Inferior parietal cortex (tissue), 1 donor: Measurements from ENCODE around the gene SLC35D2.
A peak's percentile ranks its signal among the peaks of the same experiment; 100 is the strongest.
"Not testable (repeated sequence)": the region's sequence is repeated elsewhere in the genome, so short reads cannot be mapped to it uniquely, and the experiment has no call there.

Experiments
- DNase-seq: peaks from one replicate; pipeline ENCODE4 v3.0.0-alpha.2; 2016; ENCODE audit errors: extremely low spot score

The SLC35D2 gene

DNA sequence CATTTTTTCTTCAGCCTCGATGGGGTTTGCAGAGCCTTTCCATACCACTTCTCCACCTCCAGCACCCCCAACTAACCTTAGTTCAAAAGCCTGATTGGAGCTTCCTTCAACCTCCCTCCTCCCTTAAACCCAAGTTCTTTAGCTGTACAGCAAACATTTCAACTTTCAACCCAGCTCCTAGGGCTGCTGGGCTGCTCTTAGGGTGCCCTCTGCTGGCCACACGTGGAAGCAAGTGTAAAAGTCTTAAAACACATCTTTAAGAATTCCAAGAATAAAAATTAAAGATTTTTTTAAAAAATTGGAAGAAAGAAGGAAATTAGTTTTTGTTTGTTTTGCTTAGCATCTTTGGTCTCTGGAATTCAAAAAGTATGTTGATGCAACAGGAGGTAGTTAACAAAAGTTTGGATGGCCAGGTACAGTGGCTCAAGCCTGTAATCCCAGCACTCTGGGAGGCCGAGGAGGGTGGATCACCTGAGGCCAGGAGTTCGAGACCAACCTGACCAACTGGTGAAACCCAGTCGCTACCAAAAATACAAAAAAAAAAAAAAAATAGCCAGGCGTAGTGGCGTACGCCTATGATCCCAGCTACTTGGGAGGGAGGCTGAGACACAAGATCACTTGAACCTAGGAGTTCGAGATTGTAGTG, 66.1 kb downstream of the SLC35D2 start:
- DNase-seq = peak; percentile 84

DNA sequence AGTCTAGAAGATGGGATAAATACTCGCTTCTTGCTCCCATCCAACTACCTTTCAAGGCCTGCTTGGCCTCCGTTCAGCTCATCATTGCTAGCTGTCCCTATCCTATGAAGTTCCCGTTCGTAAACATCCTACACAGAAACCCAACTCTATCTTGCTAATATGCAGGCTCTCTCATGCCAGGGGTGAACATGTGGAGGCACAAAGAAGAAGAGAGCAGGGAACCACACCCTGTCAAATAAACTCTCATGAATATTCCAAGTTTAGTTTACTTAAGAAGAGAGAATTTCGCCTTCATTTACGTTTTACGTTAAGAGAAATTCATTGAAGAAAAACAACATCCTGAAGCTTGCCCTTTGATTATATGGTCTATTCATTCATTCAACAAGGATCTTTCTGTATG, 73.7 kb downstream of the SLC35D2 start:
- no peak for DNase-seq

DNA sequence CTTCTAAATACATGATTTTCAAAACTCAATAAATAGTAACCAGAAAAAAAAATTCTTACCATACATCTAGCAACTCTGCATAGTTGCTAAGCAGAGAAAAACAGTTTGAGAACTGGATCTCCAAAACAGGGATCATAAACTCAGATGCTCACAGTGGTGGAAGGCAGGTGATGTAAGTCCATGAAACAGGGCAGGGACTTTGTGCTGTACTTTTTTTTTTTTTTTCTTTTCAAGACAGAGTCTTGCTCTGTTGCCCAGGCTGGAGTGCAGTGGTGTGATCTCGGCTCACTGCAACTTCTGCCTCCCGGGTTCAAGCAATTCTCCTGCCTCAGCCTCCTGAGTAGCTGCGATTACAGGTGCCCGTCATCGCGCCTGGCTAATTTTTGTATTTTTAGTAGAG, 76.6 kb downstream of the SLC35D2 start:
- DNase-seq = not testable (repeated sequence)

DNA sequence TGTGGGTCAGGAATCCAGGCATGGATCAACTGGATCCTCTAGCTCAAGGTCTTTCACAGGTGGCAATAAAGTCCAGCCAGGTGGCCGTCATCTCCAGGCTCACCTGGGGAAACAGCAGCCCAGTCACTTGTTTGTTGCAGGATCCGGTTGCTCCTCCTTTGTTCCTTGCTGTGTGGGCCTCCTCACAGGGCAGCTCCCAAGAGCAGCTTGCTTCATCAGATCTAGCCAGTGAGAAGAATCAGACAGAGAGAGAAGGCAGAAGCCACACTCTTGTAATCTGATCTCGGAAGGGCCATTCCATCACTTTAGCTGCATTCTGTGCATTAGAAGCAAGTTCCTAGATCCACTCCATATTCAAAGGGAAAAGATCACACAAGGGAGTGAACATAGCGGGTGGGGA, 78.3 kb downstream of the SLC35D2 start:
- no peak for DNase-seq

DNA sequence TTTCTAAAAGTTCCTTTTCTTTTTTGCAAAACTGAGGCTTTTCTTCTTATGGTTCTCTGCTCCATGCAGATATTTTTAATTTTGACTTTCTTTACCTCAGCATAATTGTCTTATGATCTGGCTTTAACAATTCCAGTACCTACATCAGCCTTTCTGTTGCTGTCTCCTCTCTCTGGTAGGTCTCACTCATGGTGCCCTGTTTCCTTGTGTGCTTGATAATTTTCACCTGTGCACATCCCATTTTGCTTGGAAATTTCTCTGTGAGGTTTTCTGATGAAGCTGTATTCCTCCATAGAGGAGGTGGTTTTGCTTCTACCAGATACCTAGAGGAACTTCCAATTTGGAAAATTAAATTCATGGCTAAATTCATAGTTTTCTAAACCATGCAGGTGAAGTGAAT, 79.3 kb downstream of the SLC35D2 start:
- DNase-seq = no peak

DNA sequence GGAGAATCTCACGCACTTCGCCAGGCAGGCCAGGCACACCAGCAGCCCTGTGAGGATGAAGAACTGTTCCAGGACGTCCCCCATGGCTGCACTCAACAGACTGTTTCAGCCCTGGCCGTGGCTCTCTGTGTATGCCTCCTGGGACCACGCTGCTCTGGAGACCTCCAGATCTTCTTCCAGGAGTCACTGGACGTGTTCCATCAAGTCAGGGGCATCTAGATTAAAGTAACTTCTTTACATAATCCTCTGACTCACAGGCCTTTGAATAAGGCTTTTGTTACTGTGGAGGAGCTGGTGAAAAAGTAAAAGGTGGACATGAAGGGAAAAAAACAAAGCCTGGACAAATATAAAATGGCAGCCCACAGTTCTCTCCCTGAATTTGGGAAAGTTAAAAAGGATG, 81.5 kb downstream of the SLC35D2 start, which contains the start of gene HSD17B3:
TSS of gene HSD17B3 (minus strand) at position 156 of the 400 bp plus-strand sequence. CDS start at position 84, 72 bp downstream.
- no peak for DNase-seq

DNA sequence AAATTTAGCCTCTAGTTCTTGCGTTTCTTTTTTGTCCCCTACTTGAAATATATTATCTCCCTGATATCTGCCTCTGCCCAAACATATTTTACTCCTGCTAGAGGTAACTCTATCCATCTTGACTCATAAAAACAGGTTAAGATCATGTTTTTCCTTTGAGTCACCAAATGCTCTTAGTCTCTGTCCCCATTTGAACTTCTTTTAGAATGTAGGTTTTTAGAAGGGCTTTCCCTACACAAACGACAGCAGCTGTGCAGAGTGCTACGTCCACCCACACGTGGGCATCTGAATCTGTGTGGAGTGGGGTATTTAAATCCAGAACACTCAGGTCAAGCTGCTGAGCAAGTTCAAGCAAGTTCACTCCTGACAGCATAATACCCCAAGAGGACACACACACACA, 83.7 kb downstream of the SLC35D2 start:
- no peak for DNase-seq

DNA sequence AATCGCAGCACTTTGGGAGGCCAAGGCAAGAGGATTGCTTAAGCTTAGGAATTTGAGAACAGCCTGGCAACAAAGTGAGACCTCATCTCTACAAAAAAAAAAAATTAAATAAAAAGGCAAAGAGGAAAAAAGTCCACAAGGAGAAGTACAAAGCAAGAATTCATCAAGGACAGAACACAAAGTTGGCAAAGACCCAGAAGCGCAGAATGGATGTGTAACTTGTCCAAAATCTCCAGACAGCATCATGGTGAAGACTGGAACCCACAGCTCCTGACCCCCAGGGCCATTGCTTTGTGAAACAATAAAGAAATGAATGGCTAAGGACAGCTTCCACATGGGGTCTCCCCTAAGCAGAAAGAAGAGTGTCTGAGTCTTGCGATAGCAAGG, 89.4 kb downstream of the SLC35D2 start:
- DNase-seq = no peak

DNA sequence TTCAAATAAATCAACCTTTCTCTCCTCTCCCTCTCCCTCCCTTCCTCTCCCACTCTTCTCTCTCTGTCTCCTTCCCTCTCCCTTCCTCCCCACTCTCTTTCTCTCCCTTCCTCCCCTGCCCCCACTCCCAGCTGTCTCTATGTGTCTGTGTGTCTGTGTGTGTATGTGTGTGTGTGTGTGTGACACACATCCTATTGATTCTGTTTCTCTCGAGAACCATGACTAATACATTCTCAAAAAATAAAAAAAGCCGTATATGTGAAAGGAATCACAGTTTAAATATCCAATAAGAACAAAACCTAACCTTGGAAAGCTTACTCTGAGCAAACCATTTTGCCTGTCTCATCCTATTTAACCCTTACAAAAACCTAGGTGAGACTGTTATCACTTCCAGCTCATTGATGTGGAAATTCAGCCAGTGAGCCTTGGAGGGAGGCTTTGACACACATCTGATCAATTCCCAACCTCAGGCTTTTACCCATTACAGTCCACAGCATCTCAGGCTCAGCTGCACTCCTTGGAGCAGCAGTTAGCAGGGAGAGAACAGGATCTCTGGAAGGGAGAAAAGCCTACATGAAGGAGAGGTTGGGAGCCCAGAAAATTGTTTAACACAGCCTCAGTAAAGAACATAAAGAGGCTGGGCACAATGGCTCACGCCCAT, 89.9 kb downstream of the SLC35D2 start:
- DNase-seq = no peak

DNA sequence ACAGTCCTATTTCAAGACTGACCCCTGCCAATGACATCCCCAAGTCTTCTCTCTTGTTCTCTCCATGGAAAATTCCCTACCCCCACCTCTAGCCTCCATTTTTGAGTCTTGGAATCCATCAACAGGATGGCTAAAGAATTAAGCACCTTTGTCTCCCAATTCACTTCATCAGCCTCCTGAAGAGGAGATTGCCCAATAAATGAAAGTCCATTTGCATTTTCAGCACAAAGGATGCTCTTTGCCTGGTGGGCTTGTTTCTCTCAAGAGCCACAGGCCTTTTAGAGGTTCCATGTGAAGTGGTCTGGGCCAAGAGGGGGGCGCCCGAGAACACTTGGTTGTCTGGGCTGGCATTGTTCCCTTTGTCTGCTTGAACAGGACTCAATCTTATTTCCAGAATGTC, 94.1 kb downstream of the SLC35D2 start:
- no peak for DNase-seq

DNA sequence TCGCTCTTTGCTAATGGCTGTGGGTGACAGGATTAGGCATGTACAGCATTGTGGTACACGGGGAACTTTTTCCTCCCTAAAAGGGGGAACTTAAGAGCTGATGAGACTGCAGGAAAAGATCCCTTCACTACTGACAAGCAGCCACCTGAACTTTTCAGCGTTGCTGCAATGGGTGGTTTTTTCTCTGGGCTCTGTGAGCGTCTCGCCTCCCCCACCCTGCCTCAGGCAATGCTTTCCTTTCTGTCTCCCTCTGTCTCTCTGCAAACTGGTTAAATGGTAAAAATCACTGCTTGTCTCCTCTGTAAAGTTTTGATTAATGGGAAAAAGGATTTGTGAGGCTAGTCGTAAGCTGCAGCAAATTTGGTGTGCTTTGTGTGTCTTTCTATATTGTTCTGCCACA, 101.9 kb downstream of the SLC35D2 start:
- DNase-seq = no peak

DNA sequence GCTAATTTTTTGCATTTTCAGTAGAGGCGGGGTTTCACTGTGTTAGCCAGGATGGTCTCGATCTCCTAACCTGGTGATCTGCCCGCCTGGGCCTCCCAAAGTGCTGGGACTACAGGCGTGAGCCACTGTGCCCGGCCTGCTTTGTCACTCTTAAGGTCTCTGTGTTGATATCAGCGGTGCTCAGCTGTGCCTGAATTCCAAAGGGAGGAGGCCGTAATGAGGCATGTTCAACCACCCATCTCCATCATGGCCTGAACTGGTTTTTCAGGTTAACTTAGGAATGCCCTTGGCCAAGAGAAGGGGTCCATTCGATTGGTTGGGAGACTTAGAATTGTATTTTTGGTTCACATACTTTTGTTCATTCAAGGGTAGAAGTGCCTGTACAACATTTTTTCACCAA, 103.6 kb downstream of the SLC35D2 start:
- DNase-seq = no peak

DNA sequence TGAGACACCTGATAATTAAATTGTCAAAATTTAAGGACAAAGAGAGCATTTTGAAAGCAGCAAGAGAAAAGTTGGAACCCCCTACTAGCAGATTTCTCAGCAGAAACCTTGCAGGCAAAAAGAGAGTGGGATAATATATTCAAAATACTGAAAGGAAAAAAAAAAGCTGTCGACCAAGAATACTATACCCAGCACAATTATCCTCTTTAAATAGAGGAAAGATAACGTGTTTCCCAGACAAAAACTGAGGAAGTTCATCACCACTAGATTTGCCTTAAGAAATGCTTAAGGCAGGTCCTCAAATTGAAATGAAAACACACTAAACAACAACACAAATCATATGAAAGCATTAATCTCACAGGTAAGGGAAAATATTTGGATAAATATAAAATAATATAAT, 108.6 kb downstream of the SLC35D2 start:
- no peak for DNase-seq
